ENCODE data around the gene FAM193B. TPM values are rescaled to one million over a fixed set of nuclear protein-coding genes. Genes with fewer than 3 reads are reported as not detected.

Gene FAM193B
- total RNA-seq (ENCODE audit: unreplicated experiment): 227 TPM
- long read RNA-seq, partial matches to known transcripts: 2 of 5 reads
- long read RNA-seq, other reads (novel, unspliced or antisense): 2 of 5 reads

DNA sequence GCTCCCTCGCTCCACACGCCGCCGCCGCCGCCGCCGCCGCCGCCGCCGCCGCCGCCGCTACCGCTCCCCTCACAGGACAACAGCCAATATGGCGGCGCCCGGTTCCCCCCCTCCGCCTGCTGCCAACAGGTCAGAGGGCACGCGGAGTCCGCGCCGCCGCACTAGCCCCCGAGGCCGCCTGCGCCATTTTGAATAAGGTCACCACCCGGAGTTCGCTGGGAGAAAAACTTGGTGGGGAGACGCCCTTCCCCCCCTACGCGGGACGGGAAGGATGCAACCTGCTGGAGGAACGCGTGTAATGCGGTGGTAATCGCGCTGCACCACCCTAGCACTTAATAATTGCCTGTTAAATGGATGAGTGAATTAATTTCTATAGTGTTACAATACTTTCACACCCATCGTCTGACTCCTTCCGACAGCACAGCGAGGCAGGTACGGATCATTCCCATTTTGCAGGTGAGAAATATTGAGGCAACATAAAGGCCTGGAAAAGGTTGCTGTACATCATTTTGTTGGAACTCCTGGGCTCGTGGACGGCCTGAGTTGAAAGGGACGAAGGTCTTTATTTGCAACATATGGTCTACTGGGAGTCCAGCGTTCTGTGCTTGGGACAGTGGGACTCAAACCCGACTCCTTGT is at the start of gene FAM193B:
FAM193B (minus strand) TSS at position 90 of the 638 bp plus-strand sequence. CDS start 105 bp downstream, outside the sequence.
- Mint-ChIP-seq H3K36me3 (ENCODE audit: unreplicated experiment) (peaks cover 6% of the 10 kb centered on the region), H3K9me3 (ENCODE audit: unreplicated experiment) (peaks cover 9% of the 10 kb centered on the region), H3K4me1 (ENCODE audit: low read depth, unreplicated experiment) (peaks cover 42% of the 10 kb centered on the region), H3K4me3 (ENCODE audit: unreplicated experiment) (peak within 1 kb of the TSS; percentile 97), H3K27ac (ENCODE audit: unreplicated experiment) (peak within 1 kb of the TSS; percentile 89), H3K27me3 (ENCODE audit: unreplicated experiment) (peaks cover 17% of the 10 kb centered on the region)
- peak; percentile 97 for DNase-seq
- TF ChIP-seq CTCF (IDR thresholded peaks at IDR 0.05; ENCODE audit: partially characterized antibody, unreplicated experiment): no peak

- no peak for DNase-seq
- peaks cover 9% of the 10 kb centered on the region for H3K4me1 Mint-ChIP-seq (ENCODE audit: low read depth, unreplicated experiment)
- peaks cover 6% of the 10 kb centered on the region for H3K9me3 Mint-ChIP-seq (ENCODE audit: unreplicated experiment)
- H3K36me3 Mint-ChIP-seq (ENCODE audit: unreplicated experiment): no peaks in the 10 kb centered on the region
- no peak overlapping the region for H3K4me3 Mint-ChIP-seq (ENCODE audit: unreplicated experiment)
- no peak overlapping the region for H3K27ac Mint-ChIP-seq (ENCODE audit: unreplicated experiment)
- H3K27me3 Mint-ChIP-seq (ENCODE audit: unreplicated experiment): peaks cover 15% of the 10 kb centered on the region
- TF ChIP-seq CTCF (IDR thresholded peaks at IDR 0.05; ENCODE audit: partially characterized antibody, unreplicated experiment): no peak
These were observed 49.8 kb upstream of the FAM193B start for GRCh38 chr5:177604116-177604521.

DNA sequence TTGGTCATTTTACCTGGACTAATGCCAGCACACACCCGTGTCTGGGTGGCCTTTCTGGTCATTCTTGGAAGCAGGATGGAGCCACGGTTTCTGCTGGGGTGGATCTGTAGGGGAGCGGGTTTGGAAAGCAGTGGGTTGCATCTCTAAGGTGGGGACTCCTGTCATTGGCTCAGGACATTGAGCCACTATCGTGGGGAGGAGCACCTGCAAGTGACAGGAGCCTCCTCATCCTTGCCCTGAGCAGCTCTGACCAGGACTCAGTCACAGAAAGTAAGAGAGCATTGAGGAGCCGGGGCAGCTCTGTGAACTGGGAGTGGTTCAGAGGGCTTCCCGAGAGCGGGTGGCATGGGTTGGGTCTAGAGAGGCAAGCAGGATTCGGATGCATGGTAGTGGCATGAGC is 49.3 kb upstream of the FAM193B start:
- H3K4me1 Mint-ChIP-seq (ENCODE audit: low read depth, unreplicated experiment): peaks cover 9% of the 10 kb centered on the region
- no peak overlapping the region for H3K27ac Mint-ChIP-seq (ENCODE audit: unreplicated experiment)
- H3K27me3 Mint-ChIP-seq (ENCODE audit: unreplicated experiment): peaks cover 15% of the 10 kb centered on the region
- peaks cover 6% of the 10 kb centered on the region for H3K9me3 Mint-ChIP-seq (ENCODE audit: unreplicated experiment)
- no peak for TF ChIP-seq CTCF (IDR thresholded peaks at IDR 0.05; ENCODE audit: partially characterized antibody, unreplicated experiment)
- no peaks in the 10 kb centered on the region for H3K36me3 Mint-ChIP-seq (ENCODE audit: unreplicated experiment)
- no peak overlapping the region for H3K4me3 Mint-ChIP-seq (ENCODE audit: unreplicated experiment)
- no peak for DNase-seq

GRCh38 chr5:177602458-177602830 is 48.1 kb upstream of the FAM193B start:
- H3K27me3 Mint-ChIP-seq (ENCODE audit: unreplicated experiment): peaks cover 15% of the 10 kb centered on the region
- H3K4me1 Mint-ChIP-seq (ENCODE audit: low read depth, unreplicated experiment): peaks cover 6% of the 10 kb centered on the region
- H3K27ac Mint-ChIP-seq (ENCODE audit: unreplicated experiment): no peak overlapping the region
- no peaks in the 10 kb centered on the region for H3K36me3 Mint-ChIP-seq (ENCODE audit: unreplicated experiment)
- peaks cover 6% of the 10 kb centered on the region for H3K9me3 Mint-ChIP-seq (ENCODE audit: unreplicated experiment)
- no peak for DNase-seq
- no peak overlapping the region for H3K4me3 Mint-ChIP-seq (ENCODE audit: unreplicated experiment)
- no peak for TF ChIP-seq CTCF (IDR thresholded peaks at IDR 0.05; ENCODE audit: partially characterized antibody, unreplicated experiment)
